ENCODE measurements around the gene CHSY1.
"Not testable (repeated sequence)": the region's sequence is repeated elsewhere in the genome, so short reads cannot be mapped to it uniquely, and the experiment has no call there.

CHSY1 gene

GRCh38 chr15:101131489-101132389, 120.1 kb downstream of the CHSY1 start:
- DNase-seq = no peak

- DNase-seq = no peak
Observed at GRCh38 chr15:101129851-101130380, 121.9 kb downstream of the CHSY1 start.

- DNase-seq = no peak
Observed at GRCh38 chr15:101128221-101129015, 123.4 kb downstream of the CHSY1 start.

- DNase-seq = no peak
Observed at GRCh38 chr15:101127506-101128076, 124.3 kb downstream of the CHSY1 start.

GRCh38 chr15:101126618-101127505, 125.0 kb downstream of the CHSY1 start:
- DNase-seq = no peak

GRCh38 chr15:101125881-101126428, 125.9 kb downstream of the CHSY1 start:
- DNase-seq = not testable (repeated sequence)
